SK-N-SH treated with all-trans-retinoic acid at 6 μM for 48 hours (cell line): Measurements from ENCODE around the gene MYL4.

ENCODE experiments used
- ATAC-seq: fragments of 200-7000 bp; cut with Tn5 transposase; 3 replicates; pipeline ENCODE4 v1.9.1; 2020; ENCODE audit warnings: mild to moderate bottlenecking, moderate library complexity
- ARNTL ChIP-seq: fragments of 450-650 bp; formaldehyde crosslinking; IDR thresholded peaks from 2 replicates; pipeline ENCODE4 v1.5.0; 2020; ENCODE audit warnings: low read depth, mild to moderate bottlenecking, moderate library complexity, borderline replicate concordance
- CSDC2 ChIP-seq: fragments of 250-450 bp; sonication (Bioruptor Pico); IDR thresholded peaks from 2 replicates; pipeline ENCODE4 v1.5.0; 2020; ENCODE audit warnings: mild to moderate bottlenecking, moderate library complexity
- ESRRG ChIP-seq: fragments of 250-450 bp; sonication (Bioruptor Pico); IDR thresholded peaks from 2 replicates; pipeline ENCODE4 v1.6.1; 2021; ENCODE audit warnings: mild to moderate bottlenecking
- GLIS3 ChIP-seq: fragments of 250-450 bp; sonication (Bioruptor Pico); IDR thresholded peaks from 2 replicates; pipeline ENCODE4 v1.5.0; 2020; ENCODE audit warnings: mild to moderate bottlenecking, moderate library complexity
- ISL1 ChIP-seq: fragments of 250-450 bp; sonication (Bioruptor Pico); IDR thresholded peaks from 2 replicates; pipeline ENCODE4 v2.1.2; 2022; ENCODE audit warnings: mild to moderate bottlenecking, moderate library complexity
- OSR1 ChIP-seq: fragments of 250-450 bp; sonication (Bioruptor Pico); IDR thresholded peaks from 2 replicates; pipeline ENCODE4 v1.8.0; 2022; ENCODE audit warnings: moderate library complexity, mild to moderate bottlenecking, inconsistent platforms
- PPARA ChIP-seq: fragments of 250-450 bp; sonication (Bioruptor Pico); IDR thresholded peaks from 2 replicates; pipeline ENCODE4 v1.5.0; 2020; ENCODE audit warnings: mild to moderate bottlenecking, borderline replicate concordance
- RARB ChIP-seq: fragments of 250-450 bp; sonication (Bioruptor Pico); IDR thresholded peaks from 2 replicates; pipeline ENCODE4 v1.8.0; 2021; ENCODE audit warnings: mild to moderate bottlenecking, moderate library complexity
- SNAI2 ChIP-seq: fragments of 250-450 bp; sonication (Bioruptor Pico); IDR thresholded peaks from 2 replicates; pipeline ENCODE4 v1.5.0; 2020; ENCODE audit warnings: mild to moderate bottlenecking, moderate library complexity
- TCF4 ChIP-seq: fragments of 250-450 bp; sonication (Bioruptor Pico); IDR thresholded peaks from 2 replicates; pipeline ENCODE4 v1.8.0; 2021; ENCODE audit warnings: mild to moderate bottlenecking, moderate library complexity, borderline replicate concordance
- TOX ChIP-seq: fragments of 250-450 bp; sonication (Bioruptor Pico); IDR thresholded peaks from 2 replicates; pipeline ENCODE4 v1.8.0; 2021; ENCODE audit warnings: mild to moderate bottlenecking, moderate library complexity, borderline replicate concordance
- ZC3H10 ChIP-seq: fragments of 250-450 bp; sonication (Bioruptor Pico); IDR thresholded peaks from 2 replicates; pipeline ENCODE4 v1.5.1; 2021; ENCODE audit warnings: mild to moderate bottlenecking, moderate library complexity
- ZFP3 ChIP-seq: fragments of 250-450 bp; sonication (Bioruptor Pico); IDR thresholded peaks from 2 replicates; pipeline ENCODE4 v1.5.0; 2020; ENCODE audit warnings: mild to moderate bottlenecking, moderate library complexity
- ZFP30 ChIP-seq: fragments of 450-650 bp; formaldehyde crosslinking; IDR thresholded peaks from 2 replicates; pipeline ENCODE4 v1.5.0; 2022; ENCODE audit warnings: mild to moderate bottlenecking, moderate library complexity
- ZNF565 ChIP-seq: fragments of 450-650 bp; formaldehyde crosslinking; conservative IDR thresholded peaks from 2 replicates; pipeline ENCODE4 v1.5.0; 2020; ENCODE audit warnings: low read depth, mild to moderate bottlenecking, moderate library complexity
- ZNF70 ChIP-seq: fragments of 450-650 bp; formaldehyde crosslinking; IDR thresholded peaks from 2 replicates; pipeline ENCODE4 v1.5.0; 2020; ENCODE audit warnings: mild to moderate bottlenecking, moderate library complexity
- ZNF8 ChIP-seq: fragments of 450-650 bp; formaldehyde crosslinking; IDR thresholded peaks from 2 replicates; pipeline ENCODE4 v1.5.0; 2020; ENCODE audit warnings: mild to moderate bottlenecking, moderate library complexity
- TF ChIP-seq, protein P1 (sequence below): fragments of 250-450 bp; sonication (Bioruptor Pico); IDR thresholded peaks from 2 replicates; pipeline ENCODE4 v1.5.0; 2020; ENCODE audit warnings: mild to moderate bottlenecking, moderate library complexity
- TF ChIP-seq, protein P2 (sequence below): fragments of 250-450 bp; sonication (Bioruptor Pico); IDR thresholded peaks from 2 replicates; pipeline ENCODE4 v1.8.0; 2020; ENCODE audit warnings: mild to moderate bottlenecking, moderate library complexity, borderline replicate concordance

The MYL4 gene

DNA sequence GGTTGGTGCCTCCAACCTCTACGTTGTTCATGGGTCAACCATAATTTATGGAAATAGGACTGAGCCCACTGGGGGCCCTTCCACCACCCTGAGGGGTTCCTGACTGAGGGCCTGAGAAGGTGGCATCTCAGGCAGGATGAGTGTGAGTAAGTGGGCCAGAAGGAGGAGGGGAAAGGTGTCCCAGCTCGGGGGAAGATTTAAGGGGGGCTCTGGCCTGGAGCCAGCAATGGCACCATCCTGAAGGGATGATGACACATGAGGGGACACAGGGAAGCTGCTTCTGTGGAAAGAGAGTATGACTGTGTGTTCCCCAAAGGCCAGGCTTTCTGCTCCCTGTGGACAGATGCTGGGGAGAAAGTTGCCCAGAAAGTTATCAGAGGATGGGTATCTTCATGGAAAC, 18.7 kb downstream of the MYL4 start:
- no peak for ATAC-seq
- TF ChIP-seq ZC3H10 (CRISPR knock-in tag), result no peak
- TF ChIP-seq, protein P1, sequence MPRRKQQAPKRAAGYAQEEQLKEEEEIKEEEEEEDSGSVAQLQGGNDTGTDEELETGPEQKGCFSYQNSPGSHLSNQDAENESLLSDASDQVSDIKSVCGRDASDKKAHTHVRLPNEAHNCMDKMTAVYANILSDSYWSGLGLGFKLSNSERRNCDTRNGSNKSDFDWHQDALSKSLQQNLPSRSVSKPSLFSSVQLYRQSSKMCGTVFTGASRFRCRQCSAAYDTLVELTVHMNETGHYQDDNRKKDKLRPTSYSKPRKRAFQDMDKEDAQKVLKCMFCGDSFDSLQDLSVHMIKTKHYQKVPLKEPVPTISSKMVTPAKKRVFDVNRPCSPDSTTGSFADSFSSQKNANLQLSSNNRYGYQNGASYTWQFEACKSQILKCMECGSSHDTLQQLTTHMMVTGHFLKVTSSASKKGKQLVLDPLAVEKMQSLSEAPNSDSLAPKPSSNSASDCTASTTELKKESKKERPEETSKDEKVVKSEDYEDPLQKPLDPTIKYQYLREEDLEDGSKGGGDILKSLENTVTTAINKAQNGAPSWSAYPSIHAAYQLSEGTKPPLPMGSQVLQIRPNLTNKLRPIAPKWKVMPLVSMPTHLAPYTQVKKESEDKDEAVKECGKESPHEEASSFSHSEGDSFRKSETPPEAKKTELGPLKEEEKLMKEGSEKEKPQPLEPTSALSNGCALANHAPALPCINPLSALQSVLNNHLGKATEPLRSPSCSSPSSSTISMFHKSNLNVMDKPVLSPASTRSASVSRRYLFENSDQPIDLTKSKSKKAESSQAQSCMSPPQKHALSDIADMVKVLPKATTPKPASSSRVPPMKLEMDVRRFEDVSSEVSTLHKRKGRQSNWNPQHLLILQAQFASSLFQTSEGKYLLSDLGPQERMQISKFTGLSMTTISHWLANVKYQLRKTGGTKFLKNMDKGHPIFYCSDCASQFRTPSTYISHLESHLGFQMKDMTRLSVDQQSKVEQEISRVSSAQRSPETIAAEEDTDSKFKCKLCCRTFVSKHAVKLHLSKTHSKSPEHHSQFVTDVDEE (CRISPR knock-in tag), result no peak
- TF ChIP-seq OSR1 (CRISPR knock-in tag), result no peak
- no peak for TF ChIP-seq ZFP30 (CRISPR knock-in tag)
- no peak for TF ChIP-seq GLIS3 (CRISPR knock-in tag)
- no peak for TF ChIP-seq TOX
- TF ChIP-seq ZNF70, result no peak
- no peak for TF ChIP-seq ZNF565 (CRISPR knock-in tag)
- TF ChIP-seq PPARA (CRISPR knock-in tag), result no peak
- no peak for TF ChIP-seq ESRRG (CRISPR knock-in tag)
- TF ChIP-seq CSDC2 (CRISPR knock-in tag), result no peak
- TF ChIP-seq SNAI2, result no peak
- TF ChIP-seq, protein P2, sequence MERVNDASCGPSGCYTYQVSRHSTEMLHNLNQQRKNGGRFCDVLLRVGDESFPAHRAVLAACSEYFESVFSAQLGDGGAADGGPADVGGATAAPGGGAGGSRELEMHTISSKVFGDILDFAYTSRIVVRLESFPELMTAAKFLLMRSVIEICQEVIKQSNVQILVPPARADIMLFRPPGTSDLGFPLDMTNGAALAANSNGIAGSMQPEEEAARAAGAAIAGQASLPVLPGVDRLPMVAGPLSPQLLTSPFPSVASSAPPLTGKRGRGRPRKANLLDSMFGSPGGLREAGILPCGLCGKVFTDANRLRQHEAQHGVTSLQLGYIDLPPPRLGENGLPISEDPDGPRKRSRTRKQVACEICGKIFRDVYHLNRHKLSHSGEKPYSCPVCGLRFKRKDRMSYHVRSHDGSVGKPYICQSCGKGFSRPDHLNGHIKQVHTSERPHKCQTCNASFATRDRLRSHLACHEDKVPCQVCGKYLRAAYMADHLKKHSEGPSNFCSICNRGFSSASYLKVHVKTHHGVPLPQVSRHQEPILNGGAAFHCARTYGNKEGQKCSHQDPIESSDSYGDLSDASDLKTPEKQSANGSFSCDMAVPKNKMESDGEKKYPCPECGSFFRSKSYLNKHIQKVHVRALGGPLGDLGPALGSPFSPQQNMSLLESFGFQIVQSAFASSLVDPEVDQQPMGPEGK (CRISPR knock-in tag), result no peak
- no peak for TF ChIP-seq ZNF8 (CRISPR knock-in tag)
- no peak for TF ChIP-seq RARB

DNA sequence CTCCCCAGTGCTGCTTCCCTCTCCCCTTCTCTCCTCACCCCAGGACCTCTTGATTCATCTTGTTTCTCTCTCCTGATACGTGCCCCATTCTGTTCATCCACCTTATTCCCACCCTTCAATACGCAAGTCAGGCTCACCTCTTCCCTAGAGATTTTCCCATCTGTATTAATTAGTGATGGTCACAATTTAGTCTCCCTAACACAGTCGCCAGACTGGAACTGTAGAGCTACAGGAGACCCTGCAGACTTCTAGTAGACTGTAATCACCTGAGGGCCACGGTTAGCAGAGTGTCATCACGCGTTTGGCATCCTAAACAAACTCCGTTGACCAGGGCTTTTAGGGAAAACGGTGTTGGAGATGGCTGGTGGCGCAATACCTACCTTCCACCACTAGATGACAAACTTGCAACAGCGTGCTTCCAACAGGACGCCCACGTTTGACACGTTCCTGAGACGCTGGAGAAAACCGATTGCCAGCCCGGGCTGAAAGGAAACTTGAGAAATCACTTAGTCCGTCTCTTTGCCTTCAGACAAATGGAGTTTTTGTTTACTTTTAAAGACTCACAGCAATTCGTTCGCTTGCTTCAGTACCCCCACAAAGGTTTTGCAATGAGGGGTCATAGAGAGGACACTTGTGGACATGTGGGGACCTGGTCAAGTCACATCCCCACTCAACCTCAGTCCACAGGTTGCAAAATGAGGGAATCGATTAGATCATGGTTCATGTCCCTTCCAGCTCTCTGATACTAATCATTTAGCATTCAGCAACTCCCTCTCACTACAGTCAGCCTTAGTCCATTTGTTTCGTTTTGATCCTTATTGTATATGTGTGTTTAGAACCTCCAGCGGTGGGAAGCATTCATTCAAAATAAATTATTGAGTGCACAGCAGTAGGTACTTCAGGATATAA, 20.6 kb downstream of the MYL4 start:
- TF ChIP-seq CSDC2 (CRISPR knock-in tag) (peak; percentile 58; the same call in 1 of the 2 replicates), TOX (no peak), ISL1 (CRISPR knock-in tag) (0 out of 2 replicates have a peak, but pooled peaks have one; percentile 12)
- peak; percentile 92 for ATAC-seq

DNA sequence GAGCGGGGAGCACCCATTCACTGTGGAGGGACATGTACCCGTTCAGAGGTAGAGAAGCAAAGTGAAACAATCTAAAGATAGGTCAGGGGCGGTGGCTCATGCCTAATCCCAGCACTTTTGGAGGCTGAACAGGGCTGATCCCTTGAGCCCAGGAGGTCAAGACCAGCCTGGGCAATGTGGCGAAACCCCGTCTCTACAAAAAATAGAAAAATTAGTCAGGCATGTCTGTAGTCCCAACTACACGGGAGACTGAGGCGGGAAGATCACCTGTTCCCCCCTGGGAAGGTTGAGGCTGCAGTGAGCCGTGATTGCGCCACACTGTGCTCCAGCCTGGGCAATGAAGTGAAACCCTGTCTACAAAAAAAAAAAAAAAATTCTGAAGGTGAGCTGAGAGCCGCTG, 21.7 kb downstream of the MYL4 start:
- ATAC-seq, result no peak
- TF ChIP-seq ZFP3 (no peak), ZFP30 (CRISPR knock-in tag) (no peak), ZNF70 (no peak)
- TF ChIP-seq, protein P1 (CRISPR knock-in tag), result no peak

DNA sequence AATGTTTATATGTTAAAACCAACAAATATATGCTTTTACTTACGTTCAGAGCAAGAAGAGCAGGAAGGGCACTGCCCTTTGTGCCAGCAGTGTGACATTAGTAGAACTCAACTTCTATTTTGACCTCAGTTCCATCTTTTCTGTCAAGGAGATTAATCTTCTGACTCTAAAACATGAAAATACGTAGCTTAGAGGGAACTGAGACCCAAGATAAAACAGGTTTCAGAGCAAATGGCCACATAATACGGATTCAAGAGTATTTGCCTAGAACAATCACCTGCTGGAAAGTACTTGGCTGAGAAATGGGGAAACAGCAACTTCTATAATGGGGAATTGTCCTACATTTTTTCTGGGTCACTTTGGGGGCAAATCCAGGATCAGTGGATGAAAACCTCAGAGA, 22.2 kb downstream of the MYL4 start:
- no peak for ATAC-seq
- TF ChIP-seq TCF4 (CRISPR knock-in tag), result no peak
- no peak for TF ChIP-seq SNAI2
- no peak for TF ChIP-seq ZC3H10 (CRISPR knock-in tag)
- TF ChIP-seq, protein P1 (CRISPR knock-in tag), result no peak
- TF ChIP-seq ZNF8 (CRISPR knock-in tag), result no peak
- TF ChIP-seq ARNTL (CRISPR knock-in tag), result no peak
